ENCODE measurements around the gene MILR1.

- no peak for TF ChIP-seq CTCF (IDR thresholded peaks at IDR 0.05)
- TF ChIP-seq NFE2L1 (CRISPR knock-in tag; IDR thresholded peaks at IDR 0.05): no peak
- no peak for TF ChIP-seq NR3C1 (CRISPR knock-in tag; conservative IDR thresholded peaks at IDR 0.05; ENCODE audit: low read depth)
- no peak for TF ChIP-seq ATF2 (CRISPR knock-in tag; IDR thresholded peaks at IDR 0.05; ENCODE audit: borderline replicate concordance, low read depth)
- TF ChIP-seq NR2C2 (CRISPR knock-in tag; IDR thresholded peaks at IDR 0.05): no peak
- no peak for TF ChIP-seq FOXP4 (CRISPR knock-in tag; IDR thresholded peaks at IDR 0.05)
- no peak for TF ChIP-seq SMAD3 (CRISPR knock-in tag; IDR thresholded peaks at IDR 0.05; ENCODE audit: borderline replicate concordance)
Measured at GRCh38 chr17:64508683-64509082, 59.8 kb downstream of the MILR1 start.
